ENCODE measurements around the gene RNASE13. TPM values are rescaled to one million over a fixed set of nuclear protein-coding genes. Genes with fewer than 3 reads are reported as not detected.

RNASE13 gene
- total RNA-seq, 1 donor from 2014 or later = not detected

DNA sequence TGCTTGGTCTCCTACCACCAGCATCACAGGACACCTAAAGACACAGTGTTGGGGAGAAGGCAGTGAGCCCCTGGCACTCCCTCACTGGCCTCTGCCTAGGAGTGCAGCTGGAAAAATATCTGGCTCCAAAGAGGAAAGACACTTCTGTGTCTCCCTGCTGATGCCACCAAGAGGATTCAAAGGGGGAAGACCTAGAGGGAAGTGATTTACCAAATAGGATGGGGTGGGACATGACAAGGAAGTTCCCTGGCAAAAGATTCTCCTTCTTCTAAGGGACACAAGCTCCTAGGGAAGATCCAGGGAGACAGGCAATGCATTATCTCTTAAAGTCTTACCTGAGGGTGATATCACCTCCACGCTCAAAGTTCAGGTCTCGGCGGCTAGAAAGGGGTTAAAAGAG, 15.8 kb downstream of the RNASE13 start:
- Mint-ChIP-seq H3K4me3 (ENCODE audit: unreplicated experiment) (no peak overlapping the region), H3K27me3 (ENCODE audit: unreplicated experiment) (peaks cover 7% of the 10 kb centered on the region), H3K27ac (ENCODE audit: unreplicated experiment) (no peak overlapping the region), H3K4me1 (ENCODE audit: unreplicated experiment) (peaks cover 22% of the 10 kb centered on the region), H3K36me3 (ENCODE audit: low read depth, unreplicated experiment) (peaks cover 29% of the 10 kb centered on the region), H3K9me3 (ENCODE audit: unreplicated experiment) (no peaks in the 10 kb centered on the region)
- no peak for DNase-seq (ENCODE audit: low spot score)
- TF ChIP-seq, protein P1, sequence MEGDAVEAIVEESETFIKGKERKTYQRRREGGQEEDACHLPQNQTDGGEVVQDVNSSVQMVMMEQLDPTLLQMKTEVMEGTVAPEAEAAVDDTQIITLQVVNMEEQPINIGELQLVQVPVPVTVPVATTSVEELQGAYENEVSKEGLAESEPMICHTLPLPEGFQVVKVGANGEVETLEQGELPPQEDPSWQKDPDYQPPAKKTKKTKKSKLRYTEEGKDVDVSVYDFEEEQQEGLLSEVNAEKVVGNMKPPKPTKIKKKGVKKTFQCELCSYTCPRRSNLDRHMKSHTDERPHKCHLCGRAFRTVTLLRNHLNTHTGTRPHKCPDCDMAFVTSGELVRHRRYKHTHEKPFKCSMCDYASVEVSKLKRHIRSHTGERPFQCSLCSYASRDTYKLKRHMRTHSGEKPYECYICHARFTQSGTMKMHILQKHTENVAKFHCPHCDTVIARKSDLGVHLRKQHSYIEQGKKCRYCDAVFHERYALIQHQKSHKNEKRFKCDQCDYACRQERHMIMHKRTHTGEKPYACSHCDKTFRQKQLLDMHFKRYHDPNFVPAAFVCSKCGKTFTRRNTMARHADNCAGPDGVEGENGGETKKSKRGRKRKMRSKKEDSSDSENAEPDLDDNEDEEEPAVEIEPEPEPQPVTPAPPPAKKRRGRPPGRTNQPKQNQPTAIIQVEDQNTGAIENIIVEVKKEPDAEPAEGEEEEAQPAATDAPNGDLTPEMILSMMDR (IDR thresholded peaks at IDR 0.05; ENCODE audit: unreplicated experiment) = no peak

GRCh38 chr14:21018286-21018685, 16.3 kb downstream of the RNASE13 start:
- TF ChIP-seq, protein P1 (IDR thresholded peaks at IDR 0.05; ENCODE audit: unreplicated experiment) = no peak
- no peak overlapping the region for H3K27ac Mint-ChIP-seq (ENCODE audit: unreplicated experiment)
- peaks cover 29% of the 10 kb centered on the region for H3K36me3 Mint-ChIP-seq (ENCODE audit: low read depth, unreplicated experiment)
- no peak overlapping the region for H3K4me3 Mint-ChIP-seq (ENCODE audit: unreplicated experiment)
- H3K4me1 Mint-ChIP-seq (ENCODE audit: unreplicated experiment) = peaks cover 18% of the 10 kb centered on the region
- peaks cover 8% of the 10 kb centered on the region for H3K27me3 Mint-ChIP-seq (ENCODE audit: unreplicated experiment)
- no peak for DNase-seq (ENCODE audit: low spot score)
- no peaks in the 10 kb centered on the region for H3K9me3 Mint-ChIP-seq (ENCODE audit: unreplicated experiment)

DNA sequence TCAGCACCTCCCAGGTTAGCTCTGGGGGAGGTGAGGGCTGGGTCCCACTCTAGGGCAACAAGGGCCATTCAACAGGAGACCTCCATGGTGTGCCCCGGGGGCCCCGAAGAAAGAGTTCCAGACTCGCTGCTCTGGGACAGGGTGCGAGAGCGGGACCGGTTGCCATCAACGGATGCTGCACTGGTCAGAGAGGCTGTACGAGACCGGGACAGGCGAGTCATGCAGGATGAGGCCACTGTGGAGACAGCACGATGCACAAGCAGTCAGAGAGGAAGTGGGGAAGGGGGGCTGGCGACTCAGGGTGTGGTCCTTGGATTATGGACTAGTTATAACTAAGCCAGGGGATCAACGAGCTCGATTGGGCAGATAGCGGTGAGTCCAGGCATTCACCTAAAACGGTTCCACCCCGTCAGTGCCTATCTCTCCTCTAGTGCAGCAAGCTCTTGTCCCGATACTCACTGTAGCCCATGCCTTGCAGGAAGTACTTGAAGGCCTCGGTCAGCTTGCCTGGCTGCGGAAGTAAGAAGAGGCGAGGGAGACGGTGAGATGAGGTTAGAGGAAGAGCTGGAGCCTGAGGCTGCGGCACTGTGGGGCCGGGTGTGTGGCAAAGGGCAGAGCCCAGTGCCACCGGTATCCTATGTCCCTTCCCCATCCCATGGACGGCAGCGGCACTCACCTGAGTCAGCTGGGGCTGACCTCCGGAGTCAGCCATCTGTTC, 16.9 kb downstream of the RNASE13 start:
- TF ChIP-seq, protein P1 (IDR thresholded peaks at IDR 0.05; ENCODE audit: unreplicated experiment) = no peak
- peaks cover 12% of the 10 kb centered on the region for H3K4me1 Mint-ChIP-seq (ENCODE audit: unreplicated experiment)
- H3K4me3 Mint-ChIP-seq (ENCODE audit: unreplicated experiment) = no peak overlapping the region
- peaks cover 8% of the 10 kb centered on the region for H3K27me3 Mint-ChIP-seq (ENCODE audit: unreplicated experiment)
- no peak overlapping the region for H3K27ac Mint-ChIP-seq (ENCODE audit: unreplicated experiment)
- no peak for DNase-seq (ENCODE audit: low spot score)
- H3K9me3 Mint-ChIP-seq (ENCODE audit: unreplicated experiment) = no peaks in the 10 kb centered on the region
- peaks cover 25% of the 10 kb centered on the region for H3K36me3 Mint-ChIP-seq (ENCODE audit: low read depth, unreplicated experiment)

GRCh38 chr14:21016413-21017190, 18.0 kb downstream of the RNASE13 start:
- Mint-ChIP-seq H3K9me3 (ENCODE audit: unreplicated experiment) (no peaks in the 10 kb centered on the region), H3K27ac (ENCODE audit: unreplicated experiment) (no peak overlapping the region), H3K4me1 (ENCODE audit: unreplicated experiment) (peaks cover 3% of the 10 kb centered on the region), H3K4me3 (ENCODE audit: unreplicated experiment) (no peak overlapping the region), H3K27me3 (ENCODE audit: unreplicated experiment) (peaks cover 11% of the 10 kb centered on the region), H3K36me3 (ENCODE audit: low read depth, unreplicated experiment) (peaks cover 16% of the 10 kb centered on the region)
- TF ChIP-seq, protein P1 (IDR thresholded peaks at IDR 0.05; ENCODE audit: unreplicated experiment) = no peak
- no peak for DNase-seq (ENCODE audit: low spot score)

DNA sequence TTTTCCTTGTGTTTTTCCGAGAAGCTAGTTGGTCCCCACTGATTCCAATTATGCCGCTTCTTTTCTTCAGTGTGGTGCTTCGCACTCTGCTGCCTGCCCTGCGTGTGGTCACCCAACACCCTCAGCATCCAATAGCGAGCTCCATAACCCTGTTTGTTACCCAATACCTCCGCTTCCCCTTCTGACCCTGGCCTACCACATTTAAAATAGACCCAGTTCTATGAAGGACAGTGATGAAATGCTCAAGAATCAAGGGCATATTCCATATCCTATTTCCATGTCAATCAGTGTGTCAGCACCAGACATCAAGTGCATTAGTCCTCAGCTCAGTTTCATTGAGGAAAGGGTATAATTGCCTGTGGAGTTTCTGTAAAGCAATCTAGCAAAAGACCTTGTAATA, 19.3 kb downstream of the RNASE13 start:
- DNase-seq (ENCODE audit: low spot score) = no peak
- TF ChIP-seq, protein P1 (IDR thresholded peaks at IDR 0.05; ENCODE audit: unreplicated experiment) = no peak
- Mint-ChIP-seq H3K27me3 (ENCODE audit: unreplicated experiment) (peaks cover 11% of the 10 kb centered on the region), H3K27ac (ENCODE audit: unreplicated experiment) (no peak overlapping the region), H3K4me3 (ENCODE audit: unreplicated experiment) (no peak overlapping the region), H3K9me3 (ENCODE audit: unreplicated experiment) (no peaks in the 10 kb centered on the region), H3K36me3 (ENCODE audit: low read depth, unreplicated experiment) (peaks cover 10% of the 10 kb centered on the region), H3K4me1 (ENCODE audit: unreplicated experiment) (no peaks in the 10 kb centered on the region)

Measured in endothelial cell (in vitro differentiated cells).